Gastroesophageal sphincter (tissue), 4 donors: ENCODE results near the gene GLRX5. TPM values are rescaled to one million over a fixed set of nuclear protein-coding genes. Genes with fewer than 3 reads are reported as not detected.

Source experiments
- ATAC-seq: fragments of 150-250 bp; one replicate; pipeline ENCODE4 v1.9.1; 2016; ENCODE audit warnings: mild to moderate bottlenecking, moderate library complexity
- H3K27ac ChIP-seq, 4 donors: fragments of 200-600 bp; sonication (generic) in 3 of 4; 1 replicate in 3 of 4; 2 replicates in 1 of 4; pipeline ENCODE4 v1.5.1; 2016 to 2019
- H3K27me3 ChIP-seq: fragments of 200-600 bp; sonication (generic); one replicate; pipeline ENCODE4 v1.5.1; 2019
- H3K36me3 ChIP-seq, 2 donors: fragments of 200-600 bp; sonication (generic); one replicate each; pipeline ENCODE4 v1.5.1; 2019; ENCODE audit warnings: control low read depth in 1 of 2
- H3K4me1 ChIP-seq, 3 donors: fragments of 200-600 bp; sonication (generic); 1 replicate in 2 of 3; 2 replicates in 1 of 3; pipeline ENCODE4 v1.5.1; 2016 to 2019; ENCODE audit warnings: control low read depth in 2 of 3
- H3K4me3 ChIP-seq, 2 donors: fragments of 200-600 bp; sonication (generic); one replicate each; pipeline ENCODE4 v1.5.1; 2019; ENCODE audit warnings: mild to moderate bottlenecking in 1 of 2, moderate library complexity in 1 of 2
- H3K9me3 ChIP-seq, 3 donors: fragments of 200-600 bp; sonication (generic); one replicate each; pipeline ENCODE4 v1.5.1; 2017 to 2019; ENCODE audit warnings: control low read depth in 2 of 3
- CTCF ChIP-seq, 4 experiments: fragments of 200-600 bp in 2 of 4; fragments of 450-650 bp in 2 of 4; sonication (generic) in 1 of 4; IDR thresholded peaks; one replicate each; pipeline ENCODE4 v1.5.1; 2017 to 2019; ENCODE audit warnings: antibody characterized with exemption in 4 of 4, mild to moderate bottlenecking in 2 of 4, moderate library complexity in 2 of 4
- EP300 ChIP-seq: sonication (generic); formaldehyde crosslinking; IDR thresholded peaks from one replicate; pipeline ENCODE4 v1.6.1; 2017; ENCODE audit warnings: antibody characterized with exemption, mild to moderate bottlenecking
- POLR2A ChIP-seq, 2 donors: fragments of 450-650 bp; IDR thresholded peaks; one replicate each; pipeline ENCODE4 v1.6.1; 2017; ENCODE audit warnings: antibody characterized with exemption in 2 of 2, mild to moderate bottlenecking in 2 of 2, moderate library complexity in 1 of 2
- POLR2AphosphoS5 ChIP-seq: sonication (generic); formaldehyde crosslinking; IDR thresholded peaks from one replicate; pipeline ENCODE4 v1.6.1; 2017; ENCODE audit warnings: antibody characterized with exemption
- WGBS, 2 donors: methylation state at CpG; one replicate each; pipeline ENCODE4 v1.1.5; 2018; ENCODE audit warnings: low coverage in 1 of 2; 5-methylcytosine and 5-hydroxymethylcytosine counted together
- total RNA-seq, 4 donors: library from RNA; depleted of rRNA; stranded (reverse); fragments of >200 nt; gene quantifications; one replicate each; pipeline ENCODE4 v1.1.0, GENCODE V29; 2016

The GLRX5 gene
- total RNA-seq, 4 donors from 2014 or later, result 30.5 to 50.5 (median 33.3) TPM

- H3K4me1 ChIP-seq, result peaks cover 0 to 92% (median 38%) of the 10 kb centered on the region in 3 donors
Measured at GRCh38 chr14:95498622-95499353, 36.1 kb upstream of the GLRX5 start.

GRCh38 chr14:95499354-95499750, 35.5 kb upstream of the GLRX5 start:
- TF ChIP-seq EP300 (no peak), CTCF (IDR thresholded peaks at IDR 0.05) (no peak), POLR2A (IDR thresholded peaks at IDR 0.05) (no peak), POLR2AphosphoS5 (no peak)
- Histone ChIP-seq H3K36me3 (no peaks in the 10 kb centered on the region), H3K9me3 (no peaks in the 10 kb centered on the region), H3K4me1 (peaks cover 0 to 93% (median 38%) of the 10 kb centered on the region in 3 donors), H3K4me3 (no peak overlapping the region), H3K27ac (peak overlapping the region in 1 of 4 donors; percentile 5), H3K27me3 (no peaks in the 10 kb centered on the region)
- WGBS, 2 donors, result 0 to 43% methylated on average over 1 of the region's 1 CpG
- ATAC-seq, result no peak

More at GRCh38 chr14:95498622-95499353, 36.1 kb upstream of the GLRX5 start:
- 29 to 33% methylated on average over 4 to 5 of the region's 9 CpGs for WGBS, 2 donors
- ATAC-seq, result peak; percentile 24
- Histone ChIP-seq H3K27me3 (no peaks in the 10 kb centered on the region), H3K27ac (peak overlapping the region in 2 of 4 donors; percentile 5 to 41), H3K36me3 (no peaks in the 10 kb centered on the region), H3K4me3 (no peak overlapping the region), H3K9me3 (no peaks in the 10 kb centered on the region)
- TF ChIP-seq CTCF (IDR thresholded peaks at IDR 0.05) (no peak), POLR2AphosphoS5 (peak; percentile 42), POLR2A (IDR thresholded peaks at IDR 0.05) (no peak)

GRCh38 chr14:95500201-95500681, 34.6 kb upstream of the GLRX5 start:
- H3K27ac ChIP-seq, result peak overlapping the region in 3 of 4 donors; percentile 31 to 48 (median 33)
- WGBS, 2 donors, result 65 to 67% methylated on average over 3 to 4 of the region's 14 CpGs
- no peak for ATAC-seq

GRCh38 chr14:95500772-95501401, 34.0 kb upstream of the GLRX5 start:
- peak overlapping the region in 2 of 4 donors; percentile 31 to 54 for H3K27ac ChIP-seq
- 63 to 75% methylated on average over 5 to 9 of the region's 14 CpGs for WGBS, 2 donors
- H3K27me3 ChIP-seq, result no peaks in the 10 kb centered on the region
- peaks cover 0 to 90% (median 36%) of the 10 kb centered on the region in 3 donors for H3K4me1 ChIP-seq
- TF ChIP-seq POLR2AphosphoS5 (peak; percentile 11), EP300 (no peak), POLR2A (IDR thresholded peaks at IDR 0.05) (no peak), CTCF (IDR thresholded peaks at IDR 0.05) (no peak)
- no peak overlapping the region for H3K4me3 ChIP-seq
- H3K36me3 ChIP-seq, result no peaks in the 10 kb centered on the region
- H3K9me3 ChIP-seq, result no peaks in the 10 kb centered on the region
- peak; percentile 38 for ATAC-seq

More at GRCh38 chr14:95500201-95500681, 34.6 kb upstream of the GLRX5 start:
- H3K36me3 ChIP-seq, result no peaks in the 10 kb centered on the region
- H3K4me3 ChIP-seq, result no peak overlapping the region
- no peaks in the 10 kb centered on the region for H3K9me3 ChIP-seq
- H3K4me1 ChIP-seq, result peaks cover 0 to 96% (median 43%) of the 10 kb centered on the region in 3 donors
- TF ChIP-seq POLR2A (IDR thresholded peaks at IDR 0.05), result no peak
- no peak for TF ChIP-seq CTCF (IDR thresholded peaks at IDR 0.05)
- TF ChIP-seq POLR2AphosphoS5, result no peak
- no peak for TF ChIP-seq EP300
- H3K27me3 ChIP-seq, result no peaks in the 10 kb centered on the region
